Activated CD4-positive, alpha-beta memory T cell treated with anti-CD3 and anti-CD28 coated beads, Interleukin-2, amount 10 ng/mL, durations not matched to agents 7 days and 5 days (primary cell): ENCODE results near the gene ADAM10. TPM values are rescaled to one million over a fixed set of nuclear protein-coding genes. Genes with fewer than 3 reads are reported as not detected.

Source experiments
- CTCF ChIA-PET: fragments of 350-600 bp; sonication (Branson Sonifier 250); formaldehyde crosslinking; loops from one replicate; lab custom pipeline; 2021; ENCODE audit warnings: antibody characterized with exemption, inconsistent platforms; lab: Charles Lee
- POLR2A ChIA-PET: fragments of 350-600 bp; sonication (Branson Sonifier 250); formaldehyde crosslinking; loops from one replicate; lab custom pipeline; 2021; ENCODE audit warnings: antibody characterized with exemption; lab: Charles Lee
- DNase-seq: peaks from one replicate; pipeline ENCODE4 v3.0.0-alpha.2; 2020
- H3K27ac Mint-ChIP-seq: one replicate; pipeline ENCODE4 v1.8.0; 2021; ENCODE audit warnings: mild to moderate bottlenecking, mixed read lengths
- H3K27me3 Mint-ChIP-seq: one replicate; pipeline ENCODE4 v1.8.0; 2021; ENCODE audit warnings: mixed read lengths
- H3K36me3 Mint-ChIP-seq: one replicate; pipeline ENCODE4 v1.8.0; 2021; ENCODE audit warnings: low read depth, mixed read lengths
- H3K4me1 Mint-ChIP-seq: one replicate; pipeline ENCODE4 v1.8.0; 2021; ENCODE audit warnings: mixed read lengths
- H3K4me3 Mint-ChIP-seq: one replicate; pipeline ENCODE4 v1.8.0; 2021; ENCODE audit warnings: mild to moderate bottlenecking, mixed read lengths
- H3K9me3 Mint-ChIP-seq: one replicate; pipeline ENCODE4 v1.8.0; 2021; ENCODE audit warnings: mixed read lengths
- total RNA-seq, 2 experiments: library from RNA; stranded (reverse); gene quantifications; one replicate each; pipeline ENCODE4 v1.2.3, GENCODE V29; 2021

The ADAM10 gene
- total RNA-seq, 2 experiments from 2014 or later = 147 to 150 TPM

DNA sequence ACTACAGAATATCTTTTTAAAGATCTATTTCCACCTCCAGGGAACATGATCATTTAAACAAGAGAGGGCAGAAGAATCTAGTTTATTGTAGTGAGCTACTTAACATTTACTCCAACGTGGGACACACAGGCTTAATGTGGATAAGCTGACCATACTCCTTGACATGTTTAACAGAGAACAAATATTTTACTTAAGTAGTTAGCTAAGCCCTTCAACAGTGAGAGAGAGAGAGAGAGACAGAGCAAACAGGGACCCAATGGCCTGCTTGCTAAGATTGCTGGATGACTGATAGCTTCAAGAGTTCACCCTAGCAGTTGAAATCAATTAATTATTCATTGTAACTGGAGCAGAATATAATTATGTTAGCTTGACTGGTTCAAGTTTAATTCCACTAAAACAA lies 158.6 kb downstream of the ADAM10 start:
- ChIA-PET CTCF (interaction anchor here (0.6 to 0.9 kb wide), 3 partner anchors 46 to 184 kb away, joined by 3 to 4 read pairs (median 3); partner anchors contain the start of gene MINDY2), POLR2A (interaction anchor here (1.4 kb wide), 1 partner anchor 36 kb away, joined by 3 read pairs; no protein-coding TSS in a partner anchor)
- Mint-ChIP-seq H3K36me3 (peaks cover 29% of the 10 kb centered on the region), H3K4me1 (peaks cover 27% of the 10 kb centered on the region), H3K27ac (no peak overlapping the region), H3K27me3 (no peaks in the 10 kb centered on the region), H3K9me3 (no peaks in the 10 kb centered on the region), H3K4me3 (no peak overlapping the region)
- DNase-seq = no peak

GRCh38 chr15:58590236-58590635 lies 159.3 kb downstream of the ADAM10 start:
- ChIA-PET POLR2A (interaction anchor here (1.4 kb wide), 1 partner anchor 37 kb away, joined by 3 read pairs; no protein-coding TSS in a partner anchor), CTCF (interaction anchor here (0.6 kb wide), 1 partner anchor 184 kb away, joined by 3 read pairs; no protein-coding TSS in a partner anchor)
- DNase-seq = no peak
- no peaks in the 10 kb centered on the region for H3K27me3 Mint-ChIP-seq
- peaks cover 27% of the 10 kb centered on the region for H3K4me1 Mint-ChIP-seq
- H3K9me3 Mint-ChIP-seq = no peaks in the 10 kb centered on the region
- H3K36me3 Mint-ChIP-seq = peaks cover 25% of the 10 kb centered on the region
- H3K4me3 Mint-ChIP-seq = no peak overlapping the region
- H3K27ac Mint-ChIP-seq = no peak overlapping the region

DNA sequence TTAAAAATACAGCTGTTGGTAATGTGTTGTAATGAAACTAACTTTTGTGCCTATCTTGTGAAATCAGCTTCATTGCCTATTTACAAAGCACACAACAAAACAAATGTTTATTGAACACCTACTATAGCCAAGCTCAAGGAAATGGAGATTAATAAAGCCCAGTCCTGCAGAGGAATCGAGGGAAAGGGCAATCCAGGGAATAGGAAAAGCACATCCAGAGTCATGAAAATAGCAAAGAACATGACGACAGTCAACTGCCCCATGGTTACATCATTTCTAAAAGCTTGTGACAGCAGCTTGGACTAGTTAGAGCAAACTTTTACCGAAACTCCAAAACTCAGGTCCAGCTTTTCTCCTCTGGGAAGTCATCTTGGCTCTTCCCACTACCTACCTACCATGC lies 160.5 kb downstream of the ADAM10 start:
- Mint-ChIP-seq H3K27me3 (peaks cover 7% of the 10 kb centered on the region), H3K4me1 (peaks cover 22% of the 10 kb centered on the region), H3K4me3 (no peak overlapping the region), H3K36me3 (peaks cover 20% of the 10 kb centered on the region), H3K27ac (no peak overlapping the region), H3K9me3 (no peaks in the 10 kb centered on the region)
- no peak for DNase-seq
- CTCF ChIA-PET = no interaction called here
- POLR2A ChIA-PET = interaction anchor here (0.9 kb wide), 1 partner anchor 42 kb away, joined by 3 read pairs; no protein-coding TSS in a partner anchor

DNA sequence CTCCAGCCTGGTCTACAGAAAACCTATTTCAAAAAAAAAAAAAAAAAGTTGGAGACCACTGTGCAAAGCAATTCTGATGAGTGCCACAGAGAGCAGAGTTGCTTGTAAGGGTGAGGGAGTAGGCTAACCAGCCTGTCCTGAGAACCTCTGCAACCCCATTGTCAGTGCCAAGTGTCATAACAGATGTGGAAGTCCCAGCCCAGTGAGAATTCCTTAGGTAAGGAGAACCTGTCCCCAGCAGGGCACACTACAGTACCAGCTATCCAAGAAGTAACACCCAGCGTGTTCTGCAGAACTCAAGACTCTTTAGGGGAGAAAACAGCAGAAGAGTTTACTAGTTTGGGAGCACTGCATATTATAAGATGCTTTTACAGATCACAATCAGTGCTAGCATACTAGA lies 161.4 kb downstream of the ADAM10 start:
- DNase-seq = no peak
- H3K4me1 Mint-ChIP-seq = peaks cover 15% of the 10 kb centered on the region
- ChIA-PET CTCF (no interaction called here), POLR2A (no interaction called here)
- H3K27me3 Mint-ChIP-seq = peaks cover 12% of the 10 kb centered on the region
- peaks cover 14% of the 10 kb centered on the region for H3K36me3 Mint-ChIP-seq
- no peak overlapping the region for H3K4me3 Mint-ChIP-seq
- no peaks in the 10 kb centered on the region for H3K9me3 Mint-ChIP-seq
- H3K27ac Mint-ChIP-seq = no peak overlapping the region

- CTCF ChIA-PET = no interaction called here
- POLR2A ChIA-PET = no interaction called here
- Mint-ChIP-seq H3K27ac (no peak overlapping the region), H3K27me3 (peaks cover 12% of the 10 kb centered on the region), H3K36me3 (peaks cover 12% of the 10 kb centered on the region), H3K4me1 (peaks cover 14% of the 10 kb centered on the region), H3K9me3 (no peaks in the 10 kb centered on the region), H3K4me3 (no peak overlapping the region)
- DNase-seq = no peak
These were observed 162.0 kb downstream of the ADAM10 start for GRCh38 chr15:58587486-58587885.

DNA sequence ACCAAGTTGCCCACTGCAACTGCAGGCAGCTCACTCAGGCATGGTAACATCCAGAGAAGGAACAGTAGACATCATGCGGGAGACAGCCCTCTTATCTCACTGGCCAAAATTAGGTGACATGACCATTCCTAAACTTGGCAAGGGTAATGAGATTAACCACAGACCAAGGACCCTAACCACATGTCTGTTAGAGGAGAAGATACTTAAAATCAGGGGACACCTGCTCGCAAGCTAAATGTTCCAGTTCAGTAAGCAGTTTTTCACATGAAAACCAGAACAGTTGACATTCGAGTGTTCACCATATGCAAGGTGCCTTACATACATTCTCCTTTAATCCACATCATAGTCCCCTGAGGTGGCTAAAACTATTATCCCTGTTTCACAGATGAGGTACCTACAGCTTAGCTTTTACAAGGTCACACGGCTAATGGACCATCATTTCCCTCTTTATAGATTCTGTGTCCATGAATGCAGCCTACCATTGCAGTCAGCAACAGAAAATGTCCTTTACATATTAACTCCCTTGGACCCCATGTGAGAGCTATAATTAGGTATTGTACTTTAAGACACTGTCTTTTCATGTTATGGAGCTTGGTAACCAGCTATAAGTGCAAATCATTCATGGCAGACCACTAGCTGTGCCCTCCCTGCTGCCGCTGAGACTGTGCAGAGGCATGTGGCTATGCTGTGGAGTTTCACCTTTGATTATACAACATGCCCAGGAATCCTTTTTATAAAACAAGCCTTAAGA lies 163.6 kb downstream of the ADAM10 start:
- H3K4me1 Mint-ChIP-seq = peaks cover 14% of the 10 kb centered on the region
- POLR2A ChIA-PET = interaction anchor here (1.1 to 1.4 kb wide), 2 partner anchors 13 to 185 kb away, joined by 3 to 5 read pairs; partner anchors contain the start of gene MINDY2
- no peaks in the 10 kb centered on the region for H3K9me3 Mint-ChIP-seq
- no peak overlapping the region for H3K4me3 Mint-ChIP-seq
- H3K36me3 Mint-ChIP-seq = peaks cover 4% of the 10 kb centered on the region
- H3K27ac Mint-ChIP-seq = no peak overlapping the region
- H3K27me3 Mint-ChIP-seq = peaks cover 15% of the 10 kb centered on the region
- CTCF ChIA-PET = interaction anchor here (0.6 kb wide), 1 partner anchor 324 kb away, joined by 3 read pairs; no protein-coding TSS in a partner anchor
- DNase-seq = no peak

DNA sequence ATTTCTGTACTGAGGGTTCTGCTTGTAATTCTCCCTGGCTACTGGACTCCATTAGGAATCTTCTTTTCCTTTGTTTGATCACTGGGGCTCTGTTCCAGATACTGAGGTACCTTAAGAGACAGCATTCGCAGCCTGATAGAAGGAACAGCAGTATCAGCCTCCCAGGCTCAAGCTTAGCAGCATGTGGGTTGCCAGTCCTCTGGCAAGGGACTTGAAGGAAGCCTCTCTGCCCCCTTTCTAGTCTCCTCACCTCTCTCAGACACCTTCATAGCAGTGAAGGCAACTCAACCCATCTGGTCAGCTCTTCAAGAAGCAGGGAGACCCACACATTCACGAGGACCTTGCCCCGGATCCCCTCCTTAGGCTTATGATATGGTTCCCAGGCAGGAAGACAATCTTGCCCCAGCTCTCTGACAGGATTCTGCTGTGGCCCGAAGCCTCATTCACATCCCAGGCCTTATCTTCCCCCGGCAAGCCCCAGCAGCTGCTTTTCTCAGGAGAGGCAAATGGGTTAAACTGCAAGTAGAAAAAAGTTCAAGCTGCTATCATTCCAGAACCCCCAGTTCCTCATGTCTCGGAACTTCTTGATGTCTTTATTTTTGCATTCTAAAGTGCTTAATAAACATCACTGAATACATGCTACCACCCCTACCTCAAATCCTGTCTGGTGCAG lies 164.6 kb downstream of the ADAM10 start:
- Mint-ChIP-seq H3K9me3 (no peaks in the 10 kb centered on the region), H3K4me3 (no peak overlapping the region), H3K4me1 (peaks cover 14% of the 10 kb centered on the region), H3K27me3 (peaks cover 15% of the 10 kb centered on the region), H3K27ac (no peak overlapping the region), H3K36me3 (no peaks in the 10 kb centered on the region)
- no peak for DNase-seq
- CTCF ChIA-PET = no interaction called here
- POLR2A ChIA-PET = interaction anchor here (1.0 to 1.1 kb wide), 2 partner anchors 14 to 148 kb away, joined by 3 read pairs; no protein-coding TSS in a partner anchor

- DNase-seq = no peak
- peaks cover 14% of the 10 kb centered on the region for H3K4me1 Mint-ChIP-seq
- H3K27ac Mint-ChIP-seq = no peak overlapping the region
- H3K27me3 Mint-ChIP-seq = peaks cover 15% of the 10 kb centered on the region
- H3K9me3 Mint-ChIP-seq = no peaks in the 10 kb centered on the region
- ChIA-PET CTCF (no interaction called here), POLR2A (interaction anchor here (1.4 kb wide), 1 partner anchor 9 kb away, joined by 4 read pairs; no protein-coding TSS in a partner anchor)
- H3K36me3 Mint-ChIP-seq = no peaks in the 10 kb centered on the region
- H3K4me3 Mint-ChIP-seq = no peak overlapping the region
These were observed 166.2 kb downstream of the ADAM10 start for GRCh38 chr15:58583171-58583908.

- CTCF ChIA-PET = no interaction called here
- Mint-ChIP-seq H3K27me3 (peaks cover 15% of the 10 kb centered on the region), H3K9me3 (no peaks in the 10 kb centered on the region), H3K4me1 (peaks cover 14% of the 10 kb centered on the region), H3K4me3 (no peak overlapping the region), H3K36me3 (no peaks in the 10 kb centered on the region), H3K27ac (no peak overlapping the region)
- no peak for DNase-seq
- POLR2A ChIA-PET = no interaction called here
These were observed 167.3 kb downstream of the ADAM10 start for GRCh38 chr15:58582160-58582559.

- Mint-ChIP-seq H3K27ac (no peak overlapping the region), H3K9me3 (no peaks in the 10 kb centered on the region), H3K4me1 (no peaks in the 10 kb centered on the region), H3K4me3 (no peak overlapping the region), H3K27me3 (peaks cover 1% of the 10 kb centered on the region), H3K36me3 (no peaks in the 10 kb centered on the region)
- POLR2A ChIA-PET = no interaction called here
- CTCF ChIA-PET = interaction anchor here (0.6 kb wide), 1 partner anchor 376 kb away, joined by 3 read pairs; no protein-coding TSS in a partner anchor
- DNase-seq = no peak
These were observed 172.8 kb downstream of the ADAM10 start for GRCh38 chr15:58576657-58577056.

DNA sequence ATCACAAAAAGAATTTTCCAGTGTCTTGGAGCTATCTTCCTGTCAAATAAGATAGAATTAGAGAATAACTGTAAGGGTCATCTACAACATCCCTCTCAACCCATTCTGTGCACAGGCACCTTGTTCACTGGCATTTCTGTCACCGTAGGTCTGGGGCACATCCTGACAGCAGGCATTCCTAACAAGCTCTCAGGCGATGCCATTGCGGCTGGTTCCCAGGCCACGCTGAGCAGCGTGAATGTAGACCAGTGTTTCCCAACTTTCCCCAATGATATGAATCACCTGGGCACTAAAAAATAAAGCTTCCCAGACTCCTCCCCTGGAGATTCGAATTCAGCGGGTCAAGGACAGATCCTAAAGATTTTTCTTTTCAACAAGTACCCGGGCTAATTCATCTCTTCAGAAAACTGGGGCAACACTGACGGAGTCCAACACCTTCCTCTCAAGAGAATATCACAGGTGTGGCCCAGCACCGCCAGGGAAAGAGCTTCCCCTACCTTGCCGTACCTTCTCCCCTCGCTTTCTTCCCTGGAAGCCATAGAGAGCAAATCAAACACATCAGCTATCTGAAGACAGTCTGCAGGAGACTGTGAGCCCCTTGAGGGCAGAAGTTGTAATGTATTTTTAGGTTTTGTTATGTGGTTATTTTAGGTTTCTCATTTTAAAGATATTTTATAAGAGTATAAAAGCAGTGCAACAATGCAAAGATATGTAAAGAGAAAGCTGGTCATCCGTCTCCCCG lies 174.3 kb downstream of the ADAM10 start:
- ChIA-PET CTCF (interaction anchor here (0.6 kb wide), 1 partner anchor 238 kb away, joined by 4 read pairs; no protein-coding TSS in a partner anchor), POLR2A (interaction anchor here (1.1 to 1.2 kb wide), 2 partner anchors 9 to 16 kb away, joined by 3 to 4 read pairs; no protein-coding TSS in a partner anchor)
- H3K4me3 Mint-ChIP-seq = no peak overlapping the region
- H3K9me3 Mint-ChIP-seq = no peaks in the 10 kb centered on the region
- DNase-seq = no peak
- H3K4me1 Mint-ChIP-seq = no peaks in the 10 kb centered on the region
- H3K27ac Mint-ChIP-seq = no peak overlapping the region
- no peaks in the 10 kb centered on the region for H3K36me3 Mint-ChIP-seq
- H3K27me3 Mint-ChIP-seq = no peaks in the 10 kb centered on the region

DNA sequence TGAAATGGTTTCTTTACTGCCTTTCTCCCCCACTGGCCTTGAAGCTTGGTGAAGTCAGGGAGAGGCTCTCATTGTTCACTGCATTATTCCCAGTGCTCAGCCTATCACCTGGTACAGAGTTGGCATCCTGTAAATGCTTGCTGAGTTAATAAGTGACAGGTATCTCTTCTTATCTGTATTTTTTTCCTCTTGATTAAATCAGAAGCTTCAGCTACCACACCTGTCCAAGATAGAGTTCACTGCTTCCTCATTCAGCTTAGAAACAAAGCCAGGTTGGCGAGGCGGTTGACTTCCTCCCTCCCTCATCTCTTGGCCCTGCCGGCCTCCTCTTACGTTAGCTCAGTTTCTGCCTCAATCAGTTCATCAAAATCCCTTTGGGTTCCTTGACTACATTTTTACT lies 174.9 kb downstream of the ADAM10 start:
- Mint-ChIP-seq H3K27ac (no peak overlapping the region), H3K27me3 (no peaks in the 10 kb centered on the region), H3K36me3 (no peaks in the 10 kb centered on the region), H3K4me1 (no peaks in the 10 kb centered on the region), H3K4me3 (no peak overlapping the region), H3K9me3 (no peaks in the 10 kb centered on the region)
- CTCF ChIA-PET = interaction anchor here (0.6 kb wide), 1 partner anchor 238 kb away, joined by 4 read pairs; no protein-coding TSS in a partner anchor
- no peak for DNase-seq
- POLR2A ChIA-PET = interaction anchor here (1.1 to 1.2 kb wide), 2 partner anchors 9 to 15 kb away, joined by 3 to 4 read pairs; no protein-coding TSS in a partner anchor
